Measurements from ENCODE around the gene ERBB4.

The ERBB4 gene

DNA sequence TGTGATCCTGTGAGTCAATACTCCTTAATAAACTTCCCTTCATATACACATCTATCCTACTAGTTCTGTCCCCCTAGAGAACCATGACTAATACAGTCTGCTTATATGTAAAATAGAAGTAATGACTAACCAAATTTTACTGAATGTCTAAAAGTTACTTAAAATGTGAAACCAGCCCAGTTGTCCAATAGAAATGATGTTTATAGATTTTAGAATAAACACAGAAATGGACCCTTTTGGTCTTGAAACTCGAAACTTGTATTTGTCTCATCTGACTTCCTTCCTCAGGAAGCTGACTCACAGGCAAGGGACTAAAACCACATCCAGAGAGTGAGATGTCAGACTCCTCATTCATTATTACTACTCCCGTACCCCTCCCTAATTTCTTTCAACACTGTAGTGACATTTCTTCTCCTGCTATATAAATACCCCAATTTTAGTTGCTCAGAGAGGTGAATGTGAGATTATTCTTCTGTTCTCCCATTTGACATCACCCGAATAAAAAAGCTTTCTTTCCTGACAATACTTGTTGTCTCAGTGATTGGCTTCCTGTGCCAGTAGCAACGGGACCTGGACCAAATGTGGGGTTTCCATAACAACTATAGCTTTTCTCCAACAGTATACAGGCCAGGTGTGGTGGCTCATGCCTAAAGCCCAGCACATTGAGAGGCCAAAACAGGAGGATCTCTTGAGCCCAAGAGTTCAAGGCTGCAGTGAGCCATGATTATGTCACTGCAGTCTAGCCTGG is 486.0 kb downstream of the ERBB4 start:
- H3K4me3 ChIP-seq (ENCODE audit: low read depth, low read length): no peak overlapping the region
- TF ChIP-seq CTCF (IDR thresholded peaks at IDR 0.05; ENCODE audit: borderline replicate concordance, insufficient read depth, low read depth, low read length): no peak

DNA sequence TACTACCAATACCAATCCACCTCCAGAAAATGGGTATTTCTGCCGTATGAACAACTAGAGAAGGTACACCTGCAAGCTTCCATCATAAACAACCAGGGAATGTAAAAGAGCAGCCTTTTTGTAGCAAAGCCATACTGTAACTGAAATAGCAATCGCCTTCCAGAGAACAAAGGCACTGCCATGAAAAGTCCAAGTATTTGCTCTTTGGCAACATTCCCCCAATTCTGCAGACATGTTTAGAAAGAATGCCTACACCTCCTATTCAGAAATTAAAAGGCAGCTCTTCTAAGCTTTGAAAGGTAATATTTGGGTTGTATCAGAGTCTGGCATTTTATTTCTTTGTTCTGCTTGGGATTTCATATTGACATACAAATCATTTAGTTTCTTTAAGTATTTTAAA is 487.7 kb downstream of the ERBB4 start:
- no peak for TF ChIP-seq CTCF (IDR thresholded peaks at IDR 0.05; ENCODE audit: borderline replicate concordance, insufficient read depth, low read depth, low read length)
- H3K4me3 ChIP-seq (ENCODE audit: low read depth, low read length): no peak overlapping the region

DNA sequence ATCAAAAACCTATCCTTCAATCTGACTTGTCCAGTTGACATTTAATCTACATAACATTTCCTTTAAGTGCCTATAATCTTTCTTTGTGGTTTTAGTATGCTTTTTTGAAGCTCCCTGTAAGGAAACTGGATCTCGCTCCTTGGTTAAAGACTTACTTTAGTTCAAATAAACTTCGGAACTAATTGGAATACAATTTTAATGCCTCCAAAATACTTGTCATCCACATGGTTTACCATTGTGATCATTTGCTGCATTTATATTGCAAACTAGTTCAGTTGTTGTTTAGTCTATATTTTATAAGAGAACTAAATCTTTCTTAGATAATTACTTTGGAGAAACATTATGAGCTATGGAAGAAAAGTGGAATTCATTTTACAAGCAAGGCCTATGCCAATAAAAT is 496.0 kb downstream of the ERBB4 start:
- H3K4me3 ChIP-seq (ENCODE audit: low read depth, low read length): no peak overlapping the region
- no peak for TF ChIP-seq CTCF (IDR thresholded peaks at IDR 0.05; ENCODE audit: borderline replicate concordance, insufficient read depth, low read depth, low read length)

DNA sequence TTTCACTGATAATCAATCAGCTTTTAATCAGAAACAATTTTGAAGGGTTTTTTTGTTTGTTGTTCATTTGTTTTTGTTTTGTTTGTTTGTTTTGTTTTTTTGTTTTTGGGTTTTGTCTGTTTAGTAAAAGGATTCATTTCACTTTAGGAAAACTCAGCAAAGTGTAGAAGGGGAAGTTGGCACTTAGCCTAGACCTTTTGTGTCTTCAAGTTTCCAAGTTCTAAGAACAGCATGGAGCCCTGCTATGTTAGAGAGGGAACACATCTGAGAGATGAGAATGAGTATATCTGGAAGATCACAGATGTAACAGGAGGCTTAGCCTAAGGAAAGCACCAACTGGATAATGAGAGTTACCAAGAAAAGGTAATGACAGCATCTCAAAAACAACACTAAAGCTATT is 501.5 kb downstream of the ERBB4 start:
- H3K4me3 ChIP-seq (ENCODE audit: low read depth, low read length): no peak overlapping the region
- no peak for TF ChIP-seq CTCF (IDR thresholded peaks at IDR 0.05; ENCODE audit: borderline replicate concordance, insufficient read depth, low read depth, low read length)

- H3K4me3 ChIP-seq (ENCODE audit: low read depth, low read length): no peak overlapping the region
- no peak for TF ChIP-seq CTCF (IDR thresholded peaks at IDR 0.05; ENCODE audit: borderline replicate concordance, insufficient read depth, low read depth, low read length)
Observed at GRCh38 chr2:212034841-212035585, 503.6 kb downstream of the ERBB4 start.

DNA sequence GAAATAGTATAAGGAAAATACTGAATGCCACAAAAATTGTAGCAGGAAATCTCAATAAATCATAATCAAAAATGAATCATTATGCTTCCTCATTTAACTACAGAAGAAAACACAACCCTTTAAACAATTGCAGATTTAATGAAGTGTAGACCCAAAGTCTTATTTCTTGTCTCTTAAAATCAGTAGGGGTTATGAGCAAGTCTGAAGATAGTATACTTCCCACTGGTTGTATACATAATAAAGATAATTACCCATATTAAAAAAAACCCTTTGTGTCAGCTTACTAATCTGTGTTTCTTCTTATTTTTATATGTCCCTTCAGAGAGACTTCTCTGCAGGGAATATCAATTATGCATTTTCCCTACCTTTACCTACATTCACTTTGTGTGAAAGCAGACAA is 504.7 kb downstream of the ERBB4 start:
- no peak overlapping the region for H3K4me3 ChIP-seq (ENCODE audit: low read depth, low read length)
- TF ChIP-seq CTCF (IDR thresholded peaks at IDR 0.05; ENCODE audit: borderline replicate concordance, insufficient read depth, low read depth, low read length): no peak
